Ectodermal cell (in vitro differentiated cells): ENCODE data around the gene IDE. TPM values are rescaled to one million over a fixed set of nuclear protein-coding genes. Genes with fewer than 3 reads are reported as not detected.

Experiments used
- H3K27ac ChIP-seq: 2 replicates; pipeline ENCODE4 v1.7.0; 2013; ENCODE audit warnings: mild to moderate bottlenecking, low read depth, low read length; ENCODE audit not compliant: insufficient read depth, poor library complexity, severe bottlenecking
- H3K27me3 ChIP-seq: 2 replicates; pipeline ENCODE4 v1.7.0; 2013; ENCODE audit warnings: mild to moderate bottlenecking, low read length; ENCODE audit not compliant: insufficient read depth, control insufficient read depth, poor library complexity, severe bottlenecking
- H3K36me3 ChIP-seq: one replicate; pipeline ENCODE4 v1.7.0; 2013; ENCODE audit warnings: low read length; ENCODE audit not compliant: control insufficient read depth, insufficient read depth
- H3K4me1 ChIP-seq: one replicate; pipeline ENCODE4 v1.7.0; 2013; ENCODE audit warnings: low read length; ENCODE audit not compliant: control insufficient read depth, insufficient read depth
- H3K4me3 ChIP-seq: 2 replicates; pipeline ENCODE4 v1.7.0; 2013; ENCODE audit warnings: low read depth, low read length, control low read depth; ENCODE audit not compliant: insufficient read depth
- H3K9me3 ChIP-seq: 2 replicates; pipeline ENCODE4 v1.7.0; 2013; ENCODE audit warnings: mild to moderate bottlenecking, low read length, moderate library complexity; ENCODE audit not compliant: control insufficient read depth
- WGBS, 2 experiments: methylation state at CpG; one replicate each; pipeline ENCODE4 v1.1.7; 2013; ENCODE audit warnings: missing lambda C conversion rate in 2 of 2; 5-methylcytosine and 5-hydroxymethylcytosine counted together
- polyA plus RNA-seq, 4 experiments: library from polyadenylated mRNA; stranded (reverse); fragments of 50-300 nt; gene quantifications; one replicate each; pipeline ENCODE4 v1.2.3, GENCODE V29; 2013

Gene IDE
- 38.7 TPM for polyA plus RNA-seq (2013, experiment 1 of 4)
- polyA plus RNA-seq (2013, experiment 2 of 4), result 37.8 TPM
- polyA plus RNA-seq (2013, experiment 3 of 4), result 27.3 TPM
- 30.2 TPM for polyA plus RNA-seq (2013, experiment 4 of 4)

GRCh38 chr10:92573798-92574547, at the start of gene IDE:
IDE (minus strand) TSS chr10:92574093; CDS start chr10:92574019, 74 bp downstream.
- Histone ChIP-seq H3K36me3 (no peaks in the 10 kb centered on the region), H3K4me3 (peak within 1 kb of the TSS; percentile 73), H3K27ac (peak within 1 kb of the TSS; percentile 93), H3K4me1 (peaks cover 14% of the 10 kb centered on the region), H3K27me3 (no peaks in the 10 kb centered on the region), H3K9me3 (no peaks in the 10 kb centered on the region)
- WGBS, 2 experiments, result 0% methylated on average over 80 of the region's 80 CpGs

GRCh38 chr10:92619368-92619767, 45.5 kb upstream of the IDE start:
- Histone ChIP-seq H3K36me3 (peaks cover 31% of the 10 kb centered on the region), H3K27ac (no peak overlapping the region), H3K9me3 (no peaks in the 10 kb centered on the region), H3K4me3 (no peak overlapping the region), H3K4me1 (no peaks in the 10 kb centered on the region), H3K27me3 (no peaks in the 10 kb centered on the region)

- Histone ChIP-seq H3K4me1 (no peaks in the 10 kb centered on the region), H3K4me3 (no peak overlapping the region), H3K27me3 (no peaks in the 10 kb centered on the region), H3K9me3 (no peaks in the 10 kb centered on the region), H3K27ac (no peak overlapping the region), H3K36me3 (peaks cover 36% of the 10 kb centered on the region)
- 98 to 99% methylated on average over 3 of the region's 3 CpGs for WGBS, 2 experiments
Observed at GRCh38 chr10:92615515-92615914, 41.6 kb upstream of the IDE start.

GRCh38 chr10:92604841-92605240, 30.9 kb upstream of the IDE start:
- Histone ChIP-seq H3K4me1 (no peaks in the 10 kb centered on the region), H3K27ac (no peak overlapping the region), H3K27me3 (no peaks in the 10 kb centered on the region), H3K9me3 (no peaks in the 10 kb centered on the region), H3K36me3 (peaks cover 11% of the 10 kb centered on the region), H3K4me3 (no peak overlapping the region)
- 87 to 100% methylated on average over 2 of the region's 2 CpGs for WGBS, 2 experiments

DNA sequence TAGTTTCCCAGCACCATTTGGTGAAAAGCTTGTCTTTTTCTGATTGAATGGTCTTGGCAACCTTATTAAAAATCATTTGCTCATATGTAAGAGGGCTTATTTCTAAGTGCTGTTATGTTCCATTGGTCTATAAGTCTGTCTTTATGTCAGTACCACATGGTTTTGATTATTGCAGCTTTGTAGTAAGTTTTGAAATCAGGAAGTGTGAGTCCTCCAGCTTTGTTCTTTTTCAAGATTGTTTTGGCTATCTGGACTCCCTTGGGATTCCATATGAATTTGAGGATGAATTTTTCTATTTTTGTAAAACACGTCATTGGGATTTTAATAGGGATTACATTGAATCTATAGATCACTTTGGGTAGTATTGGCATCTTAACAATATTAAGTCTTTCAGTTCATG, 24.4 kb upstream of the IDE start:
- no peaks in the 10 kb centered on the region for H3K36me3 ChIP-seq

GRCh38 chr10:92595505-92595904, 21.6 kb upstream of the IDE start:
- Histone ChIP-seq H3K27me3 (no peaks in the 10 kb centered on the region), H3K4me3 (no peak overlapping the region), H3K27ac (no peak overlapping the region), H3K4me1 (peaks cover 9% of the 10 kb centered on the region), H3K36me3 (no peaks in the 10 kb centered on the region), H3K9me3 (no peaks in the 10 kb centered on the region)
- WGBS, 2 experiments, result 94 to 100% methylated on average over 2 of the region's 2 CpGs

More for the DNA sequence above, 24.4 kb upstream of the IDE start:
- Histone ChIP-seq H3K27ac (no peak overlapping the region), H3K4me1 (peaks cover 9% of the 10 kb centered on the region), H3K4me3 (no peak overlapping the region), H3K27me3 (no peaks in the 10 kb centered on the region), H3K9me3 (no peaks in the 10 kb centered on the region)
- WGBS, 2 experiments, result 91 to 100% methylated on average over 1 of the region's 1 CpG

- Histone ChIP-seq H3K27me3 (no peaks in the 10 kb centered on the region), H3K36me3 (no peaks in the 10 kb centered on the region), H3K27ac (peak overlapping the region; percentile 56), H3K4me1 (peaks cover 12% of the 10 kb centered on the region), H3K4me3 (peak overlapping the region; percentile 86), H3K9me3 (no peaks in the 10 kb centered on the region)
- WGBS, 2 experiments, result 4 to 11% methylated on average over 4 to 8 of the region's 9 CpGs
Observed at GRCh38 chr10:92593619-92594588, 20.0 kb upstream of the IDE start.

- Histone ChIP-seq H3K27me3 (no peaks in the 10 kb centered on the region), H3K4me1 (peaks cover 12% of the 10 kb centered on the region), H3K9me3 (no peaks in the 10 kb centered on the region), H3K4me3 (peak within 1 kb of the TSS; percentile 86), H3K27ac (peak within 1 kb of the TSS; percentile 81), H3K36me3 (no peaks in the 10 kb centered on the region)
- 2% methylated on average over 61 of the region's 61 CpGs for WGBS, 2 experiments
Observed at GRCh38 chr10:92592761-92593618, 19.1 kb upstream of the IDE start, which contains the start of gene KIF11. KIF11 (plus strand) TSS chr10:92593130; CDS start chr10:92593376, 246 bp downstream.

DNA sequence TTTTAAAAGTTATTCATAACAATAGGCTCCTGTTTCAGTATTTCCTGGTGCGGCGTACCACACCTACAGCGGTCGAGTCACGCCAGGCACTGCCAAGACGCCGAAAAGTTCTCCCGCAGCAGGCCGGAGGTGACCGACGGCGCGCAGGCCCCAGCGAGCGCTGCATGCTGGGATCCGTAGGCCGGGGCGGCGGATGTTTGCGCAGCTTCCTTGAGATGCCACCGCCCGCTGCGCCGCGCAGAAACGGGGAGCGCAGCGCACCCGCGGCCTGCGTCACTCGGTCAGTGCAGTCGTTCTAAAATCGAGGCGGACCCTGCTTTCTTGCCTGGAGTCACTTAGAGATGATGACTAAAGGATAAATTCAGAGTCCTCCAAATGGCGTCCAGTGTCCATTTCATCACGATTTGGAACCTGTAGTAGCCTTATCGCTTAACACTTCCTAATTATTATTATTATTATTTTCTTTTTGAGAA, 17.7 kb upstream of the IDE start:
- Histone ChIP-seq H3K9me3 (no peaks in the 10 kb centered on the region), H3K4me3 (peak overlapping the region; percentile 43), H3K27ac (peak overlapping the region; percentile 72), H3K27me3 (no peaks in the 10 kb centered on the region), H3K36me3 (no peaks in the 10 kb centered on the region), H3K4me1 (peaks cover 12% of the 10 kb centered on the region)
- WGBS, 2 experiments, result 6 to 7% methylated on average over 37 to 38 of the region's 38 CpGs
